NT2/D1 (cell line): ENCODE measurements around the gene RAB20.

ENCODE experiments used
- SUZ12 ChIP-seq: IDR thresholded peaks from 2 replicates; pipeline ENCODE4 v1.6.1; 2011; ENCODE audit not compliant: insufficient read length, insufficient read depth; ENCODE audit errors: extremely low read depth
- ZNF274 ChIP-seq: IDR thresholded peaks from 2 replicates; pipeline ENCODE4 v1.6.1; 2011; ENCODE audit warnings: mild to moderate bottlenecking, low read depth, low read length

DNA sequence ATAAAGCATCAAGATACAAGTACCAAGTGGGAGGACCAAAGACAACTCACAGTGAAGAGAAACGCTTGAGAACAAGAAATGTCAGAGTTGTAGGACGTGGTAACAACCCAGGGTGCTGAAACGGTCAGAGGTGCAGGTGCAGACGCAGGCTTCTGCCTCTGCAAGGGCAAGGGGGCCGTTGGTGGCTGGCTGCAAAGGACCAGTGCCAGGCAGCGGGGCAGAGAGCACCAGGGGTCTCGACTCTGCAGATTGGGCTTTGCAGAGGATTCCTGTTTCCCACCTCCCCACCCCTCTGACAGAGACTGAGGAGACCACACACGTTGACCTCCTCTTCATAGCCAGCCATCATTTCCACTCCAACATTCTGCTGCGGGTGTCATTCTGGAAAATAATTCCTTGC, 38.3 kb downstream of the RAB20 start:
- no peak for TF ChIP-seq SUZ12
- no peak for TF ChIP-seq ZNF274
